ENCODE data around the gene RPL36. TPM values are rescaled to one million over a fixed set of nuclear protein-coding genes. Genes with fewer than 3 reads are reported as not detected.
A peak's percentile ranks its signal among the peaks of the same experiment; 100 is the strongest.

The RPL36 gene
- total and polyA plus RNA-seq, 9 of the 15 experiments (the other 6 are each of a cell fraction or from before 2014, with no cell fraction given), result 350 to 3,412 (median 1,507) TPM

DNA sequence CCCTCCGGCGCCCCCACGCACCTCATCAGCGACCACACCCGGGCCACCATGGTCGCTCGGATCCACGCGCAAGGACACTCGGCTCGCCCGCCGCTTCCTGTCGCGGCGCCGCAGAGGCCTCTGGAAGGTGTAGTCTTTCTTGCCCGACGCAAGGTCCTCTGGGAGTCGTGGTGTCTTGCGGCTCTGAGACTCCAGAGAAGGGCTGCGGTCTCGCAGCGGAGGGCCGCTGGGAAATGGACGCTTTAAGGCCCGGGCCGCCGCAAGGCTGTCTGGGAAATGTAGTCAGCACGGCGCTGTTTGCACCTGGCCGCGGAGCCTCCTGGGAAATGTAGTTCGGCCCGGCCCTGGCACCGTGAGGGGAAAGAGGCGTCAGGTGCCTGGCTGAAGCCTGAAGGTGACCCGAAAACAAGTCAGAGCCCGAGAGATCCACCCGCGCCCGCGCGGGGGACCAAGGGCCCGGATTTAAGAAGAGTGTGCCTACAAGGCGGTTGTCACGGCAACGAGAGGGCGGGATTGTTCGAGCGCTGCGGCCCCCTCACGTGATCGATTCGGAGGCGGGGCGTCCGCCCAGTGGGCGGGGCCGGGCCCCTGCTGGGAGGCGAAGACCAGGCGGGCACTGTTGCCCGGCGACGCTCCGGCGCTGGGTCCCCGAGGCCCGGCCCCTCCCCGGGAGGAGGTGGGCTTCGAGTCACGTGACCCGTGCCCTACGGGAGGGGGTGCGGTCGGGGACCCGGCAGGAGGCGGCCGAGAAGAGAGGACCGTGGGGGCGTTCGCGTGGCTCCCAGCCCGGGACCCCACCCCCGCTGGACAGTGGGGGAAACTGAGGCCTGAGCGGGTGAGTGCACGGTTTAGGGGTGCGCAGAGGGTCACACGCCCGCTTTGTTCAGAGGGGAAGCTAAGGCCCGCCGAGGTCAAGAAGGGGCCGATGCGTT is 9.4 kb upstream of the RPL36 start, which contains the start of the genes HSD11B1L and MICOS13 (continued):
- TF ChIP-seq, protein P1, sequence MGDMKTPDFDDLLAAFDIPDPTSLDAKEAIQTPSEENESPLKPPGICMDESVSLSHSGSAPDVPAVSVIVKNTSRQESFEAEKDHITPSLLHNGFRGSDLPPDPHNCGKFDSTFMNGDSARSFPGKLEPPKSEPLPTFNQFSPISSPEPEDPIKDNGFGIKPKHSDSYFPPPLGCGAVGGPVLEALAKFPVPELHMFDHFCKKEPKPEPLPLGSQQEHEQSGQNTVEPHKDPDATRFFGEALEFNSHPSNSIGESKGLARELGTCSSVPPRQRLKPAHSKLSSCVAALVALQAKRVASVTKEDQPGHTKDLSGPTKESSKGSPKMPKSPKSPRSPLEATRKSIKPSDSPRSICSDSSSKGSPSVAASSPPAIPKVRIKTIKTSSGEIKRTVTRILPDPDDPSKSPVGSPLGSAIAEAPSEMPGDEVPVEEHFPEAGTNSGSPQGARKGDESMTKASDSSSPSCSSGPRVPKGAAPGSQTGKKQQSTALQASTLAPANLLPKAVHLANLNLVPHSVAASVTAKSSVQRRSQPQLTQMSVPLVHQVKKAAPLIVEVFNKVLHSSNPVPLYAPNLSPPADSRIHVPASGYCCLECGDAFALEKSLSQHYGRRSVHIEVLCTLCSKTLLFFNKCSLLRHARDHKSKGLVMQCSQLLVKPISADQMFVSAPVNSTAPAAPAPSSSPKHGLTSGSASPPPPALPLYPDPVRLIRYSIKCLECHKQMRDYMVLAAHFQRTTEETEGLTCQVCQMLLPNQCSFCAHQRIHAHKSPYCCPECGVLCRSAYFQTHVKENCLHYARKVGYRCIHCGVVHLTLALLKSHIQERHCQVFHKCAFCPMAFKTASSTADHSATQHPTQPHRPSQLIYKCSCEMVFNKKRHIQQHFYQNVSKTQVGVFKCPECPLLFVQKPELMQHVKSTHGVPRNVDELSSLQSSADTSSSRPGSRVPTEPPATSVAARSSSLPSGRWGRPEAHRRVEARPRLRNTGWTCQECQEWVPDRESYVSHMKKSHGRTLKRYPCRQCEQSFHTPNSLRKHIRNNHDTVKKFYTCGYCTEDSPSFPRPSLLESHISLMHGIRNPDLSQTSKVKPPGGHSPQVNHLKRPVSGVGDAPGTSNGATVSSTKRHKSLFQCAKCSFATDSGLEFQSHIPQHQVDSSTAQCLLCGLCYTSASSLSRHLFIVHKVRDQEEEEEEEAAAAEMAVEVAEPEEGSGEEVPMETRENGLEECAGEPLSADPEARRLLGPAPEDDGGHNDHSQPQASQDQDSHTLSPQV (IDR thresholded peaks at IDR 0.05), result peak; percentile 84; the same call in 1 of the 2 replicates
- TF ChIP-seq ZNF175 (CRISPR knock-in tag; IDR thresholded peaks at IDR 0.05; ENCODE audit: low read depth) (peak; percentile 84), ZFPM2 (CRISPR knock-in tag; IDR thresholded peaks at IDR 0.05) (no peak), DMBX1 (CRISPR knock-in tag; IDR thresholded peaks at IDR 0.05; ENCODE audit: borderline replicate concordance) (peak; percentile 75; the same call in 1 of the 2 replicates), NFYB (IDR thresholded peaks at IDR 0.05; ENCODE audit: extremely low read depth, insufficient read length) (no peak), SREBF1 (IDR thresholded peaks at IDR 0.05; ENCODE audit: borderline replicate concordance, low read depth, low read length) (peak; percentile 37; the same call in 1 of the 2 replicates), ZBTB17 (CRISPR knock-in tag; IDR thresholded peaks at IDR 0.05) (peak; percentile 91), BACH1 (tag; IDR thresholded peaks at IDR 0.05) (peak; percentile 34; the same call in 1 of the 2 replicates), DDX20 (tag; IDR thresholded peaks at IDR 0.05; ENCODE audit: low read depth) (no peak), NR2C2 (CRISPR knock-in tag; IDR thresholded peaks at IDR 0.05) (no peak), NR2C2 (tag; IDR thresholded peaks at IDR 0.05) (peak; percentile 95), GTF2E2 (tag; IDR thresholded peaks at IDR 0.05) (no peak), ZBED1 (IDR thresholded peaks at IDR 0.05) (no peak), NONO (IDR thresholded peaks at IDR 0.05; ENCODE audit: low read depth in 2 of 2, low read length in 1 of 2) (0 out of 4 replicates have a peak, but pooled peaks of 1 of the 2 experiments have one; percentile 31)
- TF ChIP-seq, protein P2, sequence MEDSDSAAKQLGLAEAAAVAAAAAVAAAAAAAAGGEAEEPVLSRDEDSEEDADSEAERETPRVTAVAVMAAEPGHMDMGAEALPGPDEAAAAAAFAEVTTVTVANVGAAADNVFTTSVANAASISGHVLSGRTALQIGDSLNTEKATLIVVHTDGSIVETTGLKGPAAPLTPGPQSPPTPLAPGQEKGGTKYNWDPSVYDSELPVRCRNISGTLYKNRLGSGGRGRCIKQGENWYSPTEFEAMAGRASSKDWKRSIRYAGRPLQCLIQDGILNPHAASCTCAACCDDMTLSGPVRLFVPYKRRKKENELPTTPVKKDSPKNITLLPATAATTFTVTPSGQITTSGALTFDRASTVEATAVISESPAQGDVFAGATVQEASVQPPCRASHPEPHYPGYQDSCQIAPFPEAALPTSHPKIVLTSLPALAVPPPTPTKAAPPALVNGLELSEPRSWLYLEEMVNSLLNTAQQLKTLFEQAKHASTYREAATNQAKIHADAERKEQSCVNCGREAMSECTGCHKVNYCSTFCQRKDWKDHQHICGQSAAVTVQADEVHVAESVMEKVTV (CRISPR knock-in tag; IDR thresholded peaks at IDR 0.05), result no peak; the same call in 1 of the 2 replicates
- TF ChIP-seq, protein P3, sequence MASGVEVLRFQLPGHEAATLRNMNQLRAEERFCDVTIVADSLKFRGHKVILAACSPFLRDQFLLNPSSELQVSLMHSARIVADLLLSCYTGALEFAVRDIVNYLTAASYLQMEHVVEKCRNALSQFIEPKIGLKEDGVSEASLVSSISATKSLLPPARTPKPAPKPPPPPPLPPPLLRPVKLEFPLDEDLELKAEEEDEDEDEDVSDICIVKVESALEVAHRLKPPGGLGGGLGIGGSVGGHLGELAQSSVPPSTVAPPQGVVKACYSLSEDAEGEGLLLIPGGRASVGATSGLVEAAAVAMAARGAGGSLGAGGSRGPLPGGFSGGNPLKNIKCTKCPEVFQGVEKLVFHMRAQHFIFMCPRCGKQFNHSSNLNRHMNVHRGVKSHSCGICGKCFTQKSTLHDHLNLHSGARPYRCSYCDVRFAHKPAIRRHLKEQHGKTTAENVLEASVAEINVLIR (CRISPR knock-in tag; IDR thresholded peaks at IDR 0.05), result peak; percentile 64

Data from K562 (cell line).